OCI-M1 (cell line): ENCODE results near the gene TRIM40.

Experiments
- DNase-seq: peaks from one replicate; lab custom pipeline; 2025; lab: John Stamatoyannopoulos, UW

The TRIM40 gene

GRCh38 chr6:30149858-30150550 is 14.1 kb downstream of the TRIM40 start:
- DNase-seq = peak; percentile 38

- no peak for DNase-seq
Measured at GRCh38 chr6:30150671-30151395, 14.9 kb downstream of the TRIM40 start.

GRCh38 chr6:30151580-30151979 is 15.6 kb downstream of the TRIM40 start:
- DNase-seq = peak; percentile 90

- DNase-seq = peak; percentile 68
Measured at GRCh38 chr6:30152016-30152673, 16.2 kb downstream of the TRIM40 start.

GRCh38 chr6:30152910-30153610 is 17.1 kb downstream of the TRIM40 start:
- no peak for DNase-seq

- no peak for DNase-seq
Measured at GRCh38 chr6:30154061-30154460, 18.1 kb downstream of the TRIM40 start.

- DNase-seq = no peak
Measured at GRCh38 chr6:30154709-30155519, 19.0 kb downstream of the TRIM40 start.

GRCh38 chr6:30155520-30156261 is 19.8 kb downstream of the TRIM40 start:
- no peak for DNase-seq

GRCh38 chr6:30156262-30156599 is 20.3 kb downstream of the TRIM40 start:
- peak; percentile 75 for DNase-seq

- no peak for DNase-seq
Measured at GRCh38 chr6:30156774-30157173, 20.8 kb downstream of the TRIM40 start.

GRCh38 chr6:30157581-30157980 is 21.6 kb downstream of the TRIM40 start:
- DNase-seq = no peak

GRCh38 chr6:30157999-30158398 is 22.1 kb downstream of the TRIM40 start:
- no peak for DNase-seq

GRCh38 chr6:30158475-30159040 is 22.6 kb downstream of the TRIM40 start:
- DNase-seq = no peak

- no peak for DNase-seq
Measured at GRCh38 chr6:30160008-30160784, 24.3 kb downstream of the TRIM40 start.

GRCh38 chr6:30160785-30161531 is 25.0 kb downstream of the TRIM40 start, which contains the start of gene TRIM10:
TSS of gene TRIM10 (minus strand) at chr6:30161211. CDS start at chr6:30160858, 353 bp downstream.
- peak; percentile 45 for DNase-seq

- no peak for DNase-seq
Measured at GRCh38 chr6:30162265-30163089, 26.5 kb downstream of the TRIM40 start.

GRCh38 chr6:30163090-30163917 is 27.4 kb downstream of the TRIM40 start, which contains the start of gene TRIM15:
TSS of gene TRIM15 (plus strand) at chr6:30163546. CDS start at chr6:30163685, 139 bp downstream.
- DNase-seq = peak; percentile 64
